HG02938 (cell line): Measurements from ENCODE around the gene TMEM271.

ENCODE experiments used
- ATAC-seq: cut with Tn5 transposase; IDR thresholded peaks from one replicate; pipeline ENCODE4 v1.9.1; 2021; ENCODE audit warnings: mild to moderate bottlenecking, moderate library complexity; ENCODE audit not compliant: unreplicated experiment

Gene TMEM271

GRCh38 chr4:581753-582361 lies 5.8 kb upstream of the TMEM271 start:
- no peak for ATAC-seq

- no peak for ATAC-seq
These were observed 5.1 kb upstream of the TMEM271 start for GRCh38 chr4:581181-581580.

- no peak for ATAC-seq
These were observed 3.6 kb upstream of the TMEM271 start for GRCh38 chr4:579543-580175.

GRCh38 chr4:578451-579443 lies 2.7 kb upstream of the TMEM271 start:
- no peak for ATAC-seq

- ATAC-seq = no peak
These were observed 1.7 kb upstream of the TMEM271 start for GRCh38 chr4:577499-578450.

- no peak for ATAC-seq
These were observed 950 bp upstream of the TMEM271 start for GRCh38 chr4:576991-577498.

GRCh38 chr4:575281-576141 lies 584 bp downstream of the TMEM271 start:
- ATAC-seq = no peak

GRCh38 chr4:574346-575161 lies 1.5 kb downstream of the TMEM271 start:
- no peak for ATAC-seq

GRCh38 chr4:573122-573892 lies 2.8 kb downstream of the TMEM271 start:
- no peak for ATAC-seq

GRCh38 chr4:572594-572993 lies 3.5 kb downstream of the TMEM271 start:
- no peak for ATAC-seq

GRCh38 chr4:571838-572572 lies 4.1 kb downstream of the TMEM271 start:
- ATAC-seq = no peak

- no peak for ATAC-seq
These were observed 5.3 kb downstream of the TMEM271 start for GRCh38 chr4:570754-571153.

GRCh38 chr4:569958-570667 lies 6.0 kb downstream of the TMEM271 start:
- ATAC-seq = no peak

GRCh38 chr4:568962-569361 lies 7.1 kb downstream of the TMEM271 start:
- no peak for ATAC-seq

GRCh38 chr4:568351-568652 lies 7.8 kb downstream of the TMEM271 start:
- ATAC-seq = no peak

- no peak for ATAC-seq
These were observed 8.4 kb downstream of the TMEM271 start for GRCh38 chr4:567457-568350.
